ENCODE measurements around the gene WDR26.
A peak's percentile ranks its signal among the peaks of the same experiment; 100 is the strongest.

WDR26 gene

DNA sequence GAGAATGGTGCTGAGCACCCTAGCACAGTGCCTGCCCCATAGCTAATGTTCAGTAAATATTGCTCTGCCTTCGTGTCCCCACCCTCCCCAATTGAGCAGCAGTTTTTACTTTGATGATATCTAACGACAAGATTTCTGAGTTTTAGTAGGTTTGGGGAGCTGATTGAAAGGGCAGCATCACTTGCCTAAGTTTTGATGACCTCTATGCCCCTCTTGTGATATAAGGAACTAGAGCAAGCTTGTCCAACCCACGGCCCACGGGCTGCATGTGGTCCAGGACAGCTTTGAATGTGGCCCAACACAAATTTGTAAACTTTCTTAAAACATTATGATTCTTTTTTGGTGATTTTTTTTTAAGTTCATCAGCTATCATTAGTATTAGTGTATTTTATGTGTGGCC lies 76.4 kb downstream of the WDR26 start:
- H3K9me3 ChIP-seq (ENCODE audit: control insufficient read depth, insufficient read depth, low read depth, low read length) = no peaks in the 10 kb centered on the region
- no peak for TF ChIP-seq ZFHX2 (tag by site-specific recombination; conservative IDR thresholded peaks at IDR 0.05)
- TF ChIP-seq ZNF335 (tag by site-specific recombination; conservative IDR thresholded peaks at IDR 0.05) = peak; percentile 35; the same call in 1 of the 2 replicates
- peak; percentile 67 for TF ChIP-seq ZNF600 (tag by site-specific recombination; IDR thresholded peaks at IDR 0.05)
- peak; percentile 5; the same call in 1 of the 2 replicates for TF ChIP-seq PRDM10 (tag by site-specific recombination; IDR thresholded peaks at IDR 0.05)
- no peak for TF ChIP-seq ZNF174 (tag by site-specific recombination; IDR thresholded peaks at IDR 0.05)
- ChIA-PET CTCF (interaction anchor here (0.5 to 1.3 kb wide), 8 partner anchors 10 to 486 kb away, joined by 3 to 4 read pairs (median 3); no protein-coding TSS in a partner anchor), POLR2A (interaction anchor here (1.1 to 2.0 kb wide), 2 partner anchors 28 to 75 kb away, joined by 3 to 6 read pairs; partner anchors contain the start of gene NVL)
- peaks cover 13% of the 10 kb centered on the region; the same call in 1 of the 2 replicates for H3K4me1 ChIP-seq (ENCODE audit: control insufficient read depth, insufficient read depth, low read length)
- peak overlapping the region; percentile 98 for H3K4me3 ChIP-seq (ENCODE audit: low read depth, low read length)
- H3K27ac ChIP-seq (ENCODE audit: extremely low read depth, low read depth, low read length) = no peak overlapping the region
- H3K36me3 ChIP-seq (ENCODE audit: control insufficient read depth in 2 of 2, insufficient read depth in 1 of 2, low read length in 2 of 2) = peaks cover 6 to 30% of the 10 kb centered on the region in 2 experiments; a peak in 2 of 3 replicates

DNA sequence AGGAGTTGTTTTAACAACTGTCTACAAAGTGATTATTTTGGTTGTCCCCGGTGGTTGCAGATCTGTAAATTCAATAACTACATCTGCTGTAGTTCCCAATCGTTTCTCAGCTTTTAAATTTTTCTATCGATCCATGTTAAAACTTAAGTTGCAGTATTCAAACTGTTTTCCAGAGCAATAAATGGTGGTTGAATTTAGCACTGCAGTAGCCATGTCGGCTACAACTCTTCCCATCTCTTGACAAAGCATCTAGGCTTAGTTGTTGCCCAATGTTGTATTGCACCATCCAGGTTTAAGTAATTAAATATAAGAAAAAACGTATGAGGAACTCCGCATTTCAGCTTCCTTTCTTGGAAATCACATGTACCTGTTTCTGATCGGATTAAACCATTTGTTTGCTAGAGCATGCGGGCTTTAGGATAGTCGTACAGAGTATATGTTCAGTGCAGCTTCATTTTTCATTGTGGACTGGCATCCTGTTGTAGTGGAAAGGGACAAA lies 76.9 kb downstream of the WDR26 start:
- H3K4me1 ChIP-seq (ENCODE audit: control insufficient read depth, insufficient read depth, low read length) = peaks cover 13% of the 10 kb centered on the region; the same call in 1 of the 2 replicates
- H3K27ac ChIP-seq (ENCODE audit: extremely low read depth, low read depth, low read length) = peak overlapping the region; percentile 91
- H3K9me3 ChIP-seq (ENCODE audit: control insufficient read depth, insufficient read depth, low read depth, low read length) = no peaks in the 10 kb centered on the region
- CTCF ChIA-PET = interaction anchor here (0.5 to 1.3 kb wide), 9 partner anchors 9 to 486 kb away, joined by 3 to 4 read pairs (median 3); no protein-coding TSS in a partner anchor
- TF ChIP-seq ZNF664 (tag by site-specific recombination; IDR thresholded peaks at IDR 0.05) (peak; percentile 6; the same call in 1 of the 2 replicates), PRDM10 (tag by site-specific recombination; IDR thresholded peaks at IDR 0.05) (peak; percentile 86), ZNF132 (tag by site-specific recombination; IDR thresholded peaks at IDR 0.05; ENCODE audit: borderline replicate concordance) (0 out of 2 replicates have a peak, but pooled peaks have one; percentile 31), ZNF2 (tag by site-specific recombination; IDR thresholded peaks at IDR 0.05) (peak; percentile 67; the same call in 1 of the 2 replicates), ZBTB8A (tag by site-specific recombination; IDR thresholded peaks at IDR 0.05) (no peak), ZNF561 (tag by site-specific recombination; IDR thresholded peaks at IDR 0.05; ENCODE audit: borderline replicate concordance) (no peak), ZFP37 (tag by site-specific recombination; IDR thresholded peaks at IDR 0.05) (peak; percentile 60; the same call in 1 of the 2 replicates)
- H3K36me3 ChIP-seq (ENCODE audit: control insufficient read depth in 2 of 2, insufficient read depth in 1 of 2, low read length in 2 of 2) = peaks cover 6 to 24% of the 10 kb centered on the region in 2 experiments; a peak in 2 of 3 replicates
- POLR2A ChIA-PET = interaction anchor here (0.6 to 1.6 kb wide), 5 partner anchors 10 to 650 kb away, joined by 3 to 5 read pairs (median 3); partner anchors contain the start of genes NVL and WDR26
- peak overlapping the region; percentile 98 for H3K4me3 ChIP-seq (ENCODE audit: low read depth, low read length)

All from HEK293 (cell line).